Suprapubic skin (tissue), 4 donors: Measurements from ENCODE around the gene LMOD3.

ENCODE experiments used
- EP300 ChIP-seq: sonication (generic); formaldehyde crosslinking; IDR thresholded peaks from one replicate; pipeline ENCODE4 v1.6.1; 2017; ENCODE audit warnings: antibody characterized with exemption
- POLR2AphosphoS5 ChIP-seq, 3 donors: sonication (generic); formaldehyde crosslinking; IDR thresholded peaks; one replicate each; pipeline ENCODE4 v1.6.1; 2017; ENCODE audit warnings: antibody characterized with exemption in 3 of 3
- TF ChIP-seq, protein P1 (sequence below), 2 donors: fragments of 200-600 bp in 1 of 2; fragments of 450-650 bp in 1 of 2; sonication (generic) in 1 of 2; IDR thresholded peaks; one replicate each; pipeline ENCODE4 v1.5.1; 2016 to 2019; ENCODE audit warnings: antibody characterized with exemption in 2 of 2, mild to moderate bottlenecking in 1 of 2, moderate library complexity in 1 of 2

DNA sequence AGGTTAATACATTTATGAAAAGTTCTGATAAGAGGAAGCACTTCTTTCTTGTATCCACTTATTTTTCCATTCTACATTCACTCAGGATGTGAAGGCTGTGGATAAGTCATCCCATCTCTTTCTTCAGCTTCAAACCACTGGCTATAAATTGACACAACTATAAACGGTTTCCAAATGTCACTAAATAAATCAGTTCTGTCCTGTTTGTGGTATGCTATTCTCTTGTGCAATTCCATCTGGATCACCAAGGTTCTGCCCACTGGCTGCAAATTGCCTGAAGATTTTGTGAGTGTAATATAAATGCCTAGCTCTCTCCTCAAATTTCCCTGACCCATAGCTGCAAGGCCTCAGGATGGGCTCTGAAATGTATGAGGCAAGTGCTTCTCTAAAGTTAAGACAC, 7.1 kb upstream of the LMOD3 start:
- TF ChIP-seq EP300: no peak
- no peak for TF ChIP-seq POLR2AphosphoS5 (IDR thresholded peaks at IDR 0.05)
- TF ChIP-seq, protein P1, sequence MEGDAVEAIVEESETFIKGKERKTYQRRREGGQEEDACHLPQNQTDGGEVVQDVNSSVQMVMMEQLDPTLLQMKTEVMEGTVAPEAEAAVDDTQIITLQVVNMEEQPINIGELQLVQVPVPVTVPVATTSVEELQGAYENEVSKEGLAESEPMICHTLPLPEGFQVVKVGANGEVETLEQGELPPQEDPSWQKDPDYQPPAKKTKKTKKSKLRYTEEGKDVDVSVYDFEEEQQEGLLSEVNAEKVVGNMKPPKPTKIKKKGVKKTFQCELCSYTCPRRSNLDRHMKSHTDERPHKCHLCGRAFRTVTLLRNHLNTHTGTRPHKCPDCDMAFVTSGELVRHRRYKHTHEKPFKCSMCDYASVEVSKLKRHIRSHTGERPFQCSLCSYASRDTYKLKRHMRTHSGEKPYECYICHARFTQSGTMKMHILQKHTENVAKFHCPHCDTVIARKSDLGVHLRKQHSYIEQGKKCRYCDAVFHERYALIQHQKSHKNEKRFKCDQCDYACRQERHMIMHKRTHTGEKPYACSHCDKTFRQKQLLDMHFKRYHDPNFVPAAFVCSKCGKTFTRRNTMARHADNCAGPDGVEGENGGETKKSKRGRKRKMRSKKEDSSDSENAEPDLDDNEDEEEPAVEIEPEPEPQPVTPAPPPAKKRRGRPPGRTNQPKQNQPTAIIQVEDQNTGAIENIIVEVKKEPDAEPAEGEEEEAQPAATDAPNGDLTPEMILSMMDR (IDR thresholded peaks at IDR 0.05): no peak
